Measurements from ENCODE around the gene RANGRF.

RANGRF gene

DNA sequence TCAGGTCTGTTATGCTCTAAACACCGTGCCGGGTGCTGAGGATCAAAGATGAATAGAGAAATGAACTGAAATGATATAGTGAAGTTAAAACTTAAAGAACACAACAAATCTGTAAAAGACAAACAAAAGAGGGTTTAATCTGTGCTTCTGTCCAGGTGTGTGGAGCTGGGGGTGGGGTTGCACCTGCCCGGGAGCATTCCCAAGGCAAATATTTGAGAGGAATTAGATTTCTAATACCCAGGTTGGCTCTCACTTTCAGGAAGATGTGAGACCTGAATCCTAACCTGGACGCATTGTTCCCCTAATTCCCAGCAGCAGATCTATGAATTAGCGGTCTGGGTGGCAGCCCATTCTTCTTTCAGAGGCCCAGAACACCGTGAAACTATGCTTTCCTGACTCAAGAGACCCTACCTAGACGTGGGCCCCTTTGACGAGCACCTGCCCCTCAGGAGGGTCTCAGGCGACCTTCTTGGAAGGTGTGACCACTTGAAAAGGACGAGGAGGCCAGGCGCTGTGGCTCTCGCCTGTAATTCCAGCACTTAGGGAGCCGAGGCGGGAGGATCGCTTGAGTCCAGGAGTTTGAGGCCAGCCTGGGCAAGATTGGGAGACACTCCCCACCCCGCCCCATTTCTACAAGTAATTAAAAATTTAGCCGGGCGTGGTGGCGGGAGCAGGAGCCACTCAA lies 677 bp upstream of the RANGRF start:
- peak overlapping the region; percentile 87 for H3K27ac ChIP-seq
- TF ChIP-seq, protein P1, sequence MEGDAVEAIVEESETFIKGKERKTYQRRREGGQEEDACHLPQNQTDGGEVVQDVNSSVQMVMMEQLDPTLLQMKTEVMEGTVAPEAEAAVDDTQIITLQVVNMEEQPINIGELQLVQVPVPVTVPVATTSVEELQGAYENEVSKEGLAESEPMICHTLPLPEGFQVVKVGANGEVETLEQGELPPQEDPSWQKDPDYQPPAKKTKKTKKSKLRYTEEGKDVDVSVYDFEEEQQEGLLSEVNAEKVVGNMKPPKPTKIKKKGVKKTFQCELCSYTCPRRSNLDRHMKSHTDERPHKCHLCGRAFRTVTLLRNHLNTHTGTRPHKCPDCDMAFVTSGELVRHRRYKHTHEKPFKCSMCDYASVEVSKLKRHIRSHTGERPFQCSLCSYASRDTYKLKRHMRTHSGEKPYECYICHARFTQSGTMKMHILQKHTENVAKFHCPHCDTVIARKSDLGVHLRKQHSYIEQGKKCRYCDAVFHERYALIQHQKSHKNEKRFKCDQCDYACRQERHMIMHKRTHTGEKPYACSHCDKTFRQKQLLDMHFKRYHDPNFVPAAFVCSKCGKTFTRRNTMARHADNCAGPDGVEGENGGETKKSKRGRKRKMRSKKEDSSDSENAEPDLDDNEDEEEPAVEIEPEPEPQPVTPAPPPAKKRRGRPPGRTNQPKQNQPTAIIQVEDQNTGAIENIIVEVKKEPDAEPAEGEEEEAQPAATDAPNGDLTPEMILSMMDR (conservative IDR thresholded peaks at IDR 0.05), result no peak

DNA sequence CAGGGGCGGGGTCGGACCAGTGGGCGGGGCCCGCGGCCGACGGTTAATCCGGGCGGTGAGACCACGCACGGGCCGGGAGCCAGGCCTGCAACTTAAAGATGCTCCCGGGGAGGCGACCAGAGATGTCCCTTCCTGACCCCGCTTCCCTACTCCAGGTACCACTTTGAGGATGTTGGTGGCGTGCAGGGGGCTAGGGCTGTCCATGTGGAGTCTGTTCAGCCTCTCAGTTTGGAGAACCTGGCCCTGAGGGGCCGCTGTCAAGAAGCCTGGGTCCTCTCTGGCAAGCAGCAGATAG lies 580 bp downstream of the RANGRF start:
- H3K27ac ChIP-seq, result peak overlapping the region; percentile 87

DNA sequence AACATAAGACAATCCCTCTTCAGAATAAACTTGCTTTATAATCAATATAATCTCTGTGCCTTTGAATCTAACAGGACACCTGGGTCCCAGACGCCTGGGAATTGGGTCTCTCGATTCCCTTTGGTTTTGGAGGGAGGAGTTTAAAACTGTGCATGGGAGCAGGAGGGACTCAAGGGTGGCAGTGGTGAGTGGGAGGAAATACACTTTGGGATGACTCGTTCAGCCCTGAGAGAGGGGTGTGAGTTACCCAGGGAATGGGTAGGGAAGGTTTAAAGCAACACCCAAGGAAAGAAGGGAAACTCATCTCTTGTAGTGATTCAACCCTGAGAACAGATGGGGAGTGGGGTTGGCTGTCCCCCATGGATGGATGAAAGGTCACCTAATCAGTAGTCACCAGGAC lies 1.6 kb downstream of the RANGRF start:
- H3K27ac ChIP-seq, result no peak overlapping the region
- TF ChIP-seq, protein P1 (conservative IDR thresholded peaks at IDR 0.05), result no peak
- TF ChIP-seq ZFX (IDR thresholded peaks at IDR 0.05), result no peak

More for the DNA sequence above, 580 bp downstream of the RANGRF start:
- TF ChIP-seq ZFX (IDR thresholded peaks at IDR 0.05), result no peak
- TF ChIP-seq, protein P1 (conservative IDR thresholded peaks at IDR 0.05), result no peak

DNA sequence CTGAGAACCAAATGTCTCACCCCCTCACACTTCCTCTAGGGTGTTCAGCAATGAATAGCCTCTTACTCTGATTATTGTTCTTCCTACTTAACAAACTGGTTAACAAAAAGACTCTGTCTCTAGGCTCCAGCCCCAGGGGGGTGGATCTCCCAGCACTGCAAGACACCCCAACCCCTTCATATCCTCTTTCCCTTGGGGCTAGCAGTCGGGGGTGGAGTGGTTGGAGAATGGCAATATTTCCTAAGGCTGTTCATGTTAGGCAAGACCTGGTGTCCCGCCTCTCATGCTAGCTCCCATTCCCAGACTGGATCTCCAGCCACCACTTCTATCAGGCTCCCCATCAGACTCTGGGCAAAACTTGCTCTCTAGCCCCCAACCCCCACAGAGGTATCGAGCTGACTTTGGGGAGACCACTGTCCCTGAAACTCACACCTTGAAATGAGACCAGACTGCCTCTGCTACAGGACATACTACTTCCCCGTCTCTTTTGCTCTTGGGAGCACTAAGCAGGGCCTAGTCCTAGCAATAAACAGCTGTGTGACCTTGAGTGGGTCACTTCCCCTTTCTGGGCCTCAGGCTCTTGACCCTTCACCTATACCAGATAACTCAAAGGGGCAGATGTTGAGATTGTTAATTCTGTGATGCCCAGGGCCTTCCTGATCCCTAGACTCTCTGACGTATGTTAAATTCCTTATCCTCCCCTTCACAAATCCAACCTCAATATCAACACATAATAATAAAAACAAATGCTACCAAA lies 4.3 kb downstream of the RANGRF start:
- H3K27ac ChIP-seq, result no peak overlapping the region
- TF ChIP-seq ZFX (IDR thresholded peaks at IDR 0.05), result no peak
- TF ChIP-seq, protein P1 (conservative IDR thresholded peaks at IDR 0.05), result no peak

DNA sequence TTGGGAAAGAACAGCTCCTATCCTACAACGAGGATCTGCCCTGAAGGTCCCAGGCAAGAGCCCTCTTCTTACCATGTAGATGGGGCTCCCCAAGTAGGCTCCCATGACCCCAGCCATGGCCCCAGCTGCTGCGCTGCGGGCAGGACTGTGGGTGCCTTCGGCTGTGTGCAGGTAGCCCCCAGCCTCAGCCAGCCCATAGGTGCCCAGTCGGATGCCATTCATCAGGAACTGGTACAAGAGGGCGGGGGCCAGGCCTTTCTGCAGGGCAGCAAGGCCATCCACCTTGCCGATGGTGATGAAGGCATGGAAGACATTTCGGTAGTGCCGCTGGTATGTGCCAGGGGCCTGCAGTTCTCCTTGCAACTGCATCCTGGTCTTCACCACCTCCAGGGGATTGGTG lies 5.9 kb downstream of the RANGRF start:
- TF ChIP-seq, protein P1 (conservative IDR thresholded peaks at IDR 0.05), result no peak
- no peak for TF ChIP-seq ZFX (IDR thresholded peaks at IDR 0.05)
- peak overlapping the region; percentile 81 for H3K27ac ChIP-seq

DNA sequence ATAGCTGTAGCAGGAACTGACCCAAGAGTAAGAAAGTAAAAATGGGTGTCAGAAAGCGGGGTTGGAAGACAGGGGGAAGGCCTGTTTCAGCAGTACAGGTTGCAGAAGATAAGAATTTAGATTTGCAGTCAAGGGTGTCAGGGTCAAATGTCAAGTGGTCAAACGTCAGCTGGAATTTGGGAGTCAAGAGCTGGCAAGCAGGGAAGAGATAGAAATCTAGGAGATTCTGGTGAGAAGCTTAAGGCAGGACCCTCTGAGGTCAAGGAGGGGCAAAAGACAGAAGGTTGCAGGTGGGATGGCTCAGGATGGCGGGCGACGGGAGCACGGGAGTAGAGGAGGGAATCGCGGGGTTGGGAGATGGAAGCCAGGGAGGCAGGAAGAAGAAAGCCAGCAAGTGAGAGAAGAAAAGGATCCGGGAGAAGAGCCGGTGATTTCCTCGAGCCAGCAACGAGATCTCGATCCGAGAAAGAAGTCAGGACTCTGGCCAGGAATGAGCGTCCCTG lies 6.4 kb downstream of the RANGRF start:
- H3K27ac ChIP-seq, result peak overlapping the region; percentile 81
- TF ChIP-seq ZFX (IDR thresholded peaks at IDR 0.05), result no peak
- TF ChIP-seq, protein P1 (conservative IDR thresholded peaks at IDR 0.05), result no peak

DNA sequence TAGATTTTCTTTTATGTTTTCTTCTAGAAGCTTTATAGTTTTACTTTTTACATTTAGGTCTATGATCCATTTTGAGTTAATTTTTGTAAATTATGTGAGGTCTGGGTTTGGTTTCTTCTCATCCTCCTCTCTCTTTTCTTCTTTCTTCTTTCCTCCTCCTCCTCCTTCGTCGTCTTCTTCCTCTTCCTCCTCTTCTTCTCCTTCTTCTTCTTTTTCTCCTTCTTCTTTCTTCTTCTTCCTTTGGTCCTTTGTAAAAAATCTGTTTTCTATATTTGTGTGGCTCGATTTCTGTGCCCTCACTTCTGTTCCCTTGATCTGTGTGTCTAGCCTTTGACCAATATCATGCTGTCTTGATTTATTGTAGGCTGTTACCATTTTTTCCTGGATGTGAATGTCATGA lies 11.8 kb downstream of the RANGRF start:
- no peak for TF ChIP-seq ZFX (IDR thresholded peaks at IDR 0.05)
- TF ChIP-seq, protein P1 (conservative IDR thresholded peaks at IDR 0.05), result no peak
- H3K27ac ChIP-seq, result no peak overlapping the region
